Measurements from ENCODE around the gene CD52.

DNA sequence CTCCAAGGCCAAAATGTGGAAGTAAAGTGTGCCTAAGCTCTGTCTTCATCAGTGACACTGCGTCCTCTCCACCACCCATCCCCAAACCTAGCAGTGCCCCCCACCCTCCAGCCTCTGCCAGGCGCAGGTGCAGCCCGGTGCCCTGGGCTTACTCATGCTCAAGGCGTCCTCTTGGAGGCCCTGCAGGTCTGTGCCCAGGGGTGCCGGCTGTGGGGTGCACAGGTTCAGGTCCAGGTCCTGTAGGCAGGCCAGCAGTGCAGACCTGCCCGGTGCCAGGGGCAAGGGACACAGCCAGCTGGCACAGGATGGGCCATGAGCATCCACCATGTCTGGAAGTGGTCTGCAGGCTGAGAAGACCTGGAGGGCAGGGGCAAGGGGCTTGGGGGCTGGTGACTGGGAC is 49.7 kb downstream of the CD52 start:
- TF ChIP-seq, protein P1, sequence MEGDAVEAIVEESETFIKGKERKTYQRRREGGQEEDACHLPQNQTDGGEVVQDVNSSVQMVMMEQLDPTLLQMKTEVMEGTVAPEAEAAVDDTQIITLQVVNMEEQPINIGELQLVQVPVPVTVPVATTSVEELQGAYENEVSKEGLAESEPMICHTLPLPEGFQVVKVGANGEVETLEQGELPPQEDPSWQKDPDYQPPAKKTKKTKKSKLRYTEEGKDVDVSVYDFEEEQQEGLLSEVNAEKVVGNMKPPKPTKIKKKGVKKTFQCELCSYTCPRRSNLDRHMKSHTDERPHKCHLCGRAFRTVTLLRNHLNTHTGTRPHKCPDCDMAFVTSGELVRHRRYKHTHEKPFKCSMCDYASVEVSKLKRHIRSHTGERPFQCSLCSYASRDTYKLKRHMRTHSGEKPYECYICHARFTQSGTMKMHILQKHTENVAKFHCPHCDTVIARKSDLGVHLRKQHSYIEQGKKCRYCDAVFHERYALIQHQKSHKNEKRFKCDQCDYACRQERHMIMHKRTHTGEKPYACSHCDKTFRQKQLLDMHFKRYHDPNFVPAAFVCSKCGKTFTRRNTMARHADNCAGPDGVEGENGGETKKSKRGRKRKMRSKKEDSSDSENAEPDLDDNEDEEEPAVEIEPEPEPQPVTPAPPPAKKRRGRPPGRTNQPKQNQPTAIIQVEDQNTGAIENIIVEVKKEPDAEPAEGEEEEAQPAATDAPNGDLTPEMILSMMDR (IDR thresholded peaks at IDR 0.05) = no peak
- TF ChIP-seq POLR2A (IDR thresholded peaks at IDR 0.05) = no peak

All from uterus (tissue), 2 donors.